ENCODE measurements around the gene VPREB3. TPM values are rescaled to one million over a fixed set of nuclear protein-coding genes. Genes with fewer than 3 reads are reported as not detected.

VPREB3 gene
- total RNA-seq, 1 donor from 2014 or later, result not detected

- TF ChIP-seq CTCF (IDR thresholded peaks at IDR 0.05; ENCODE audit: partially characterized antibody, unreplicated experiment), result no peak
- Mint-ChIP-seq H3K27ac (ENCODE audit: unreplicated experiment) (no peak overlapping the region), H3K27me3 (ENCODE audit: unreplicated experiment) (peaks cover 17% of the 10 kb centered on the region), H3K4me1 (ENCODE audit: low read depth, unreplicated experiment) (peaks cover 10% of the 10 kb centered on the region), H3K36me3 (ENCODE audit: unreplicated experiment) (peaks cover 3% of the 10 kb centered on the region), H3K9me3 (ENCODE audit: unreplicated experiment) (peaks cover 6% of the 10 kb centered on the region), H3K4me3 (ENCODE audit: unreplicated experiment) (peak overlapping the region; percentile 18)
- no peak for DNase-seq
Measured at GRCh38 chr22:23774922-23775436, 20.8 kb upstream of the VPREB3 start.

- Mint-ChIP-seq H3K9me3 (ENCODE audit: unreplicated experiment) (peaks cover 7% of the 10 kb centered on the region), H3K4me1 (ENCODE audit: low read depth, unreplicated experiment) (peaks cover 10% of the 10 kb centered on the region), H3K4me3 (ENCODE audit: unreplicated experiment) (peak overlapping the region; percentile 95), H3K27ac (ENCODE audit: unreplicated experiment) (no peak overlapping the region), H3K36me3 (ENCODE audit: unreplicated experiment) (no peaks in the 10 kb centered on the region), H3K27me3 (ENCODE audit: unreplicated experiment) (peaks cover 18% of the 10 kb centered on the region)
- DNase-seq, result no peak
- TF ChIP-seq CTCF (IDR thresholded peaks at IDR 0.05; ENCODE audit: partially characterized antibody, unreplicated experiment), result no peak
Measured at GRCh38 chr22:23774114-23774921, 20.1 kb upstream of the VPREB3 start.

GRCh38 chr22:23773483-23774113 lies 19.4 kb upstream of the VPREB3 start:
- no peaks in the 10 kb centered on the region for H3K36me3 Mint-ChIP-seq (ENCODE audit: unreplicated experiment)
- peak overlapping the region; percentile 95 for H3K4me3 Mint-ChIP-seq (ENCODE audit: unreplicated experiment)
- DNase-seq, result no peak
- no peak for TF ChIP-seq CTCF (IDR thresholded peaks at IDR 0.05; ENCODE audit: partially characterized antibody, unreplicated experiment)
- H3K27ac Mint-ChIP-seq (ENCODE audit: unreplicated experiment), result peak overlapping the region; percentile 84
- H3K4me1 Mint-ChIP-seq (ENCODE audit: low read depth, unreplicated experiment), result peaks cover 10% of the 10 kb centered on the region
- peaks cover 18% of the 10 kb centered on the region for H3K27me3 Mint-ChIP-seq (ENCODE audit: unreplicated experiment)
- H3K9me3 Mint-ChIP-seq (ENCODE audit: unreplicated experiment), result peaks cover 7% of the 10 kb centered on the region

- peak; percentile 82 for DNase-seq
- peak within 1 kb of the TSS; percentile 89 for H3K27ac Mint-ChIP-seq (ENCODE audit: unreplicated experiment)
Measured at GRCh38 chr22:23772649-23773473, 18.6 kb upstream of the VPREB3 start, which contains the start of gene MMP11. MMP11 (plus strand) TSS chr22:23772849; CDS start chr22:23772871, 22 bp downstream.

More at GRCh38 chr22:23772649-23773473, 18.6 kb upstream of the VPREB3 start, which contains the start of gene MMP11:
- Mint-ChIP-seq H3K4me3 (ENCODE audit: unreplicated experiment) (peak within 1 kb of the TSS; percentile 95), H3K36me3 (ENCODE audit: unreplicated experiment) (no peaks in the 10 kb centered on the region), H3K27me3 (ENCODE audit: unreplicated experiment) (peaks cover 18% of the 10 kb centered on the region), H3K4me1 (ENCODE audit: low read depth, unreplicated experiment) (peaks cover 10% of the 10 kb centered on the region), H3K9me3 (ENCODE audit: unreplicated experiment) (peaks cover 7% of the 10 kb centered on the region)
- no peak for TF ChIP-seq CTCF (IDR thresholded peaks at IDR 0.05; ENCODE audit: partially characterized antibody, unreplicated experiment)

Measured in glutamatergic neuron (in vitro differentiated cells).